Activated T-helper 1 cell treated with Interleukin-2 at 50 U/mL for 16 hours (primary cell): ENCODE measurements around the gene GRM7.

ENCODE experiments used
- DNase-seq: peaks from one replicate; pipeline ENCODE4 v3.0.0-alpha.2; 2020; ENCODE audit warnings: low read depth

GRM7 gene

GRCh38 chr3:7789324-7789723 lies 928.4 kb downstream of the GRM7 start:
- no peak for DNase-seq

- DNase-seq: no peak
Observed at GRCh38 chr3:7790141-7790540, 929.2 kb downstream of the GRM7 start.
